Fibroblast of lung (primary cell): ENCODE measurements around the gene BYSL. TPM values are rescaled to one million over a fixed set of nuclear protein-coding genes. Genes with fewer than 3 reads are reported as not detected.

Source experiments
- DNase-seq, 2 donors: peaks; one replicate each; pipeline versions ENCODE4 v3.0.0 to v3.0.0-alpha.2; 2010; ENCODE audit warnings: low read depth in 2 of 2
- H2AFZ ChIP-seq: 2 replicates; pipeline ENCODE4 v1.5.1; 2012; ENCODE audit warnings: low read length, control low read depth, inconsistent platforms
- H3K27ac ChIP-seq: 2 replicates; pipeline ENCODE4 v1.5.1; 2011; ENCODE audit warnings: low read length, control low read depth; ENCODE audit not compliant: insufficient read depth
- H3K27me3 ChIP-seq: 2 replicates; pipeline ENCODE4 v1.5.1; 2011; ENCODE audit warnings: mild to moderate bottlenecking, low read length; ENCODE audit not compliant: control insufficient read depth, insufficient read depth
- H3K36me3 ChIP-seq: 2 replicates; pipeline ENCODE4 v1.5.1; 2011; ENCODE audit warnings: low read length; ENCODE audit not compliant: control insufficient read depth, insufficient read depth
- H3K4me1 ChIP-seq: 2 replicates; pipeline ENCODE4 v1.5.1; 2011; ENCODE audit warnings: low read length; ENCODE audit not compliant: control insufficient read depth, insufficient read depth; ENCODE audit errors: extremely low read depth
- H3K4me2 ChIP-seq: 2 replicates; pipeline ENCODE4 v1.5.1; 2011; ENCODE audit warnings: low read length, control low read depth; ENCODE audit not compliant: insufficient read depth; ENCODE audit errors: extremely low read depth
- H3K4me3 ChIP-seq, 4 experiments: fragments of 200-600 bp in 1 of 4; sonication (generic) in 1 of 4; replicated peaks in 1 of 4; 2 replicates each; pipeline ENCODE4 v1.5.1; 2011 to 2016; ENCODE audit warnings: low read length in 4 of 4, low read depth in 3 of 4, mild to moderate bottlenecking in 3 of 4, control low read depth in 2 of 4, inconsistent platforms in 1 of 4, mixed read lengths in 1 of 4; ENCODE audit not compliant: insufficient read depth in 1 of 4; ENCODE audit errors: control extremely low read depth in 1 of 4
- H3K79me2 ChIP-seq: 2 replicates; pipeline ENCODE4 v1.5.1; 2012; ENCODE audit warnings: mild to moderate bottlenecking, low read length, inconsistent platforms; ENCODE audit not compliant: control insufficient read depth, insufficient read depth
- H3K9ac ChIP-seq: 2 replicates; pipeline ENCODE4 v1.5.1; 2011; ENCODE audit warnings: mild to moderate bottlenecking, low read length, control low read depth; ENCODE audit not compliant: insufficient read depth
- H3K9me3 ChIP-seq: 2 replicates; pipeline ENCODE4 v1.5.1; 2012; ENCODE audit warnings: low read depth, low read length; ENCODE audit not compliant: control insufficient read depth, insufficient read depth
- H4K20me1 ChIP-seq: 2 replicates; pipeline ENCODE4 v1.5.1; 2011; ENCODE audit warnings: low read length; ENCODE audit not compliant: control insufficient read depth, insufficient read depth; ENCODE audit errors: extremely low read depth
- CTCF ChIP-seq, 2 donors: IDR thresholded peaks in 1 of 2; conservative IDR thresholded peaks in 1 of 2; 1 replicate in 1 of 2; 2 replicates in 1 of 2; pipeline ENCODE4 v1.5.1; 2011 to 2012; ENCODE audit warnings: low read length in 2 of 2, control low read depth in 1 of 2, inconsistent platforms in 1 of 2, low read depth in 1 of 2, mild to moderate bottlenecking in 1 of 2
- EZH2 ChIP-seq: IDR thresholded peaks from 2 replicates; pipeline ENCODE4 v1.5.1; 2012; ENCODE audit warnings: low read length, control low read depth, mild to moderate bottlenecking; ENCODE audit errors: missing control alignments
- polyA plus RNA-seq, 2 donors: library from polyadenylated mRNA; depleted of rRNA in 1 of 2; stranded (reverse) in 1 of 2; unstranded in 1 of 2; fragments of >200 nt; gene quantifications; 2 replicates each; pipeline ENCODE4 v1.2.1, GENCODE V29; 2011 to 2012; ENCODE audit warnings: missing spikeins in 1 of 2
- total RNA-seq: library from RNA; depleted of rRNA; stranded (reverse); fragments of >200 nt; gene quantifications from 2 replicates; pipeline ENCODE4 v1.2.1, GENCODE V29; 2014

Gene BYSL
- total and polyA plus RNA-seq, 2 donors (not counting 1 experiment from before 2014, with no cell fraction given), result 11.3 to 13.7 TPM

- H3K4me3 ChIP-seq, result no peak overlapping the region
- H3K9ac ChIP-seq, result no peak overlapping the region
- peaks cover 21% of the 10 kb centered on the region for H3K36me3 ChIP-seq
- H2AFZ ChIP-seq, result no peak overlapping the region
- no peak for TF ChIP-seq EZH2
- no peak for TF ChIP-seq CTCF (conservative IDR thresholded peaks at IDR 0.05 in 1 of 2, IDR thresholded peaks at IDR 0.05 in 1 of 2; ENCODE audit: low read depth in 1 of 2, low read length in 2 of 2)
- H3K27me3 ChIP-seq, result no peaks in the 10 kb centered on the region
- H3K27ac ChIP-seq, result no peak overlapping the region
- peaks cover 37% of the 10 kb centered on the region for H3K79me2 ChIP-seq
- DNase-seq, result no peak
- no peaks in the 10 kb centered on the region for H3K9me3 ChIP-seq
- H3K4me2 ChIP-seq, result no peak overlapping the region
- H4K20me1 ChIP-seq, result no peaks in the 10 kb centered on the region
- peaks cover 9% of the 10 kb centered on the region for H3K4me1 ChIP-seq
Observed at GRCh38 chr6:41927253-41927652, 6.0 kb downstream of the BYSL start.

GRCh38 chr6:41929924-41930323 lies 8.6 kb downstream of the BYSL start:
- H3K79me2 ChIP-seq, result peaks cover 12% of the 10 kb centered on the region
- TF ChIP-seq CTCF (conservative IDR thresholded peaks at IDR 0.05 in 1 of 2, IDR thresholded peaks at IDR 0.05 in 1 of 2; ENCODE audit: low read depth in 1 of 2, low read length in 2 of 2) (no peak), EZH2 (no peak)
- peaks cover 25% of the 10 kb centered on the region for H3K36me3 ChIP-seq
- H2AFZ ChIP-seq, result no peak overlapping the region
- no peaks in the 10 kb centered on the region for H3K27me3 ChIP-seq
- no peaks in the 10 kb centered on the region for H3K4me1 ChIP-seq
- H3K27ac ChIP-seq, result no peak overlapping the region
- no peak overlapping the region for H3K4me3 ChIP-seq
- H3K9me3 ChIP-seq, result no peaks in the 10 kb centered on the region
- H4K20me1 ChIP-seq, result no peaks in the 10 kb centered on the region
- no peak for DNase-seq
- no peak overlapping the region for H3K9ac ChIP-seq
- H3K4me2 ChIP-seq, result no peak overlapping the region

GRCh38 chr6:41931792-41932191 lies 10.5 kb downstream of the BYSL start:
- H3K4me1 ChIP-seq, result no peaks in the 10 kb centered on the region
- DNase-seq, result no peak
- peaks cover 33% of the 10 kb centered on the region for H3K36me3 ChIP-seq
- H2AFZ ChIP-seq, result no peak overlapping the region
- peaks cover 3% of the 10 kb centered on the region for H3K79me2 ChIP-seq
- H4K20me1 ChIP-seq, result no peaks in the 10 kb centered on the region
- no peaks in the 10 kb centered on the region for H3K27me3 ChIP-seq
- no peak overlapping the region for H3K4me2 ChIP-seq
- no peaks in the 10 kb centered on the region for H3K9me3 ChIP-seq
- TF ChIP-seq EZH2 (no peak), CTCF (conservative IDR thresholded peaks at IDR 0.05 in 1 of 2, IDR thresholded peaks at IDR 0.05 in 1 of 2; ENCODE audit: low read depth in 1 of 2, low read length in 2 of 2) (no peak)
- no peak overlapping the region for H3K4me3 ChIP-seq
- H3K9ac ChIP-seq, result no peak overlapping the region
- no peak overlapping the region for H3K27ac ChIP-seq
